Prostate gland (tissue), 2 donors: Measurements from ENCODE around the gene PODXL2. TPM values are rescaled to one million over a fixed set of nuclear protein-coding genes. Genes with fewer than 3 reads are reported as not detected.

Experiments used
- DNase-seq: peaks from one replicate; pipeline ENCODE4 v3.0.0-alpha.2; 2019; ENCODE audit warnings: low spot score
- H3K27ac ChIP-seq, 2 donors: fragments of 200-600 bp; sonication (generic); 2 replicates each; pipeline ENCODE4 v1.5.1; 2017 to 2019
- H3K27me3 ChIP-seq: fragments of 200-600 bp; sonication (generic); replicated peaks from 2 replicates; pipeline ENCODE4 v1.5.1; 2019; ENCODE audit not compliant: insufficient read depth
- H3K36me3 ChIP-seq, 2 donors: fragments of 200-600 bp; sonication (generic); 1 replicate in 1 of 2; 2 replicates in 1 of 2; pipeline versions ENCODE4 v1.5.1 to v1.8.1; 2017 to 2019
- H3K4me1 ChIP-seq: fragments of 200-600 bp; sonication (generic); replicated peaks from 2 replicates; pipeline ENCODE4 v1.5.1; 2019
- H3K4me3 ChIP-seq, 2 donors: fragments of 200-600 bp; sonication (generic); 2 replicates each; pipeline ENCODE4 v1.5.1; 2017 to 2019
- H3K9me3 ChIP-seq: fragments of 200-600 bp; sonication (generic); 2 replicates; pipeline ENCODE4 v1.5.1; 2017
- CTCF ChIP-seq, 4 experiments: fragments of 200-600 bp in 2 of 4; fragments of 450-650 bp in 2 of 4; sonication (generic) in 2 of 4; IDR thresholded peaks; 1 replicate in 3 of 4; 2 replicates in 1 of 4; pipeline ENCODE4 v1.5.1; 2016 to 2019; ENCODE audit warnings: antibody characterized with exemption in 4 of 4, mild to moderate bottlenecking in 2 of 4, moderate library complexity in 2 of 4
- POLR2A ChIP-seq: fragments of 450-650 bp; IDR thresholded peaks from one replicate; pipeline ENCODE4 v1.6.1; 2016; ENCODE audit warnings: antibody characterized with exemption, mild to moderate bottlenecking
- POLR2AphosphoS5 ChIP-seq: sonication (generic); formaldehyde crosslinking; IDR thresholded peaks from one replicate; pipeline ENCODE4 v1.6.1; 2017; ENCODE audit warnings: antibody characterized with exemption
- WGBS: methylation state at CpG from one replicate; pipeline ENCODE4 v1.1.5; 2018; 5-methylcytosine and 5-hydroxymethylcytosine counted together
- intact Hi-C: fragments of 100-400 bp; cut with DNase I; formaldehyde crosslinking; loops from one replicate; pipeline ENCODE4 v1.14.2; 2022
- total RNA-seq, 2 donors: library from RNA; depleted of rRNA; stranded (reverse); fragments of >200 nt; gene quantifications; one replicate each; pipeline ENCODE4 v1.1.0, GENCODE V29; 2016

PODXL2 gene
- total RNA-seq, 2 donors from 2014 or later, result 63.9 to 73.7 TPM

- TF ChIP-seq POLR2AphosphoS5 (no peak), POLR2A (no peak), CTCF (IDR thresholded peaks at IDR 0.05) (no peak)
- Histone ChIP-seq H3K27me3 (no peaks in the 10 kb centered on the region), H3K27ac (no peak overlapping the region), H3K9me3 (no peaks in the 10 kb centered on the region), H3K36me3 (no peaks in the 10 kb centered on the region), H3K4me1 (no peaks in the 10 kb centered on the region), H3K4me3 (no peak overlapping the region)
- intact Hi-C loops, result no loop called here
- no peak for DNase-seq
- WGBS, result 87% methylated on average over 3 of the region's 3 CpGs
Observed at GRCh38 chr3:127637546-127637945, 8.6 kb downstream of the PODXL2 start.

DNA sequence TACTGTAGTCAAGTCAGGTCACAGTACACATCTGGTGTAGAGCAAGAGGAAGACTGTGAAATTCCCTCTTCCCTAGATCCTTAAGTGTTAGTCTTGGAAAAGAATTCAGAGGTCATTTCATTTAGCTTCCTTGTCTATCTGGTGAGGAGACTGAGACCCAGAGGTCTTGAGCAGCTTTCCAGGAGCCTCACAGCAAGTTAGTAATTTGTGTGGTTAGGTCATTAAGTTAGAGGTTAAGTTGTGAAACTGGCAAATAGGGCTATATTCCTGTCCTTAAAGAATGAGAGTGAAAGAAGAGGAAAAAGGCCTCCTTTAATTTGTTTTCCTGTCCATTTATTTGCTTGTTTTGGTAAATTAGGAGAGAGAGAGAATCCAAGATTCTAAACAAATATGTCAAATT is 9.0 kb downstream of the PODXL2 start:
- TF ChIP-seq POLR2A, result no peak
- no peak for TF ChIP-seq CTCF (IDR thresholded peaks at IDR 0.05)
- TF ChIP-seq POLR2AphosphoS5, result no peak

DNA sequence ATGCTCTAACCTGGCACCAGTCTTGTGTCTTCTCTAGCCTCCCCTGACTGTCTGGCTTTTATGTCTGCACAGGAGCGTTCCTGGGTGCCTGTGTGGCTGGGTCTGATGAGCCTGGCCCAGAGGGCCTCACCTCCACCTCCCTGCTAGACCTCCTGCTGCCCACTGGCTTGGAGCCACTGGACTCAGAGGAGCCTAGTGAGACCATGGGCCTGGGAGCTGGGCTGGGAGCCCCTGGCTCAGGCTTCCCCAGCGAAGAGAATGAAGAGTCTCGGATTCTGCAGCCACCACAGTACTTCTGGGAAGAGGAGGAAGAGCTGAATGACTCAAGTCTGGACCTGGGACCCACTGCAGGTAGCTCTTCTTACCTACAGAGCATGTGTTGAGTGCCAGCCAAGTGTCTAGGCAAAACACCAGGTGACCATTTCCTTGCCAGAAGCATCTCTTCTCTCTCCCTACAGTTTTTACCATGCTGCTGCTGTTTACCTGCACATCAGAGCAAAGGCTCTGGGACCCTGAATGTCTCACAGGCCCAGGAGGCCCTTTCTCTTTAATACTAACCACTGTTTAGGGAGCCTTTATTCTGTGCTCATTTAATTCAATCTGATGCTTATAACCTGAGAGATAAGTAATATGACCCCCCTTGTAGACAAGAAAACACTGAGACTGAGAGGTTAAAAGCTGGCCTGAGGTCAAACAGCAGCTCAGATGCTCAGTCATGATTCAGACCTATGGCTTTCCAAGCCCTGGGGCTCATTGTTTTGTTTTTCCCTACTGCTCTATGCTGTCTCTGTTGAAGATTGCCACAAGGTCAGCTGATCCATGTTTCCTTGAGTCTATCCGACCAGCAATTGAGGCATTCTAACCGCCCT is 10.4 kb downstream of the PODXL2 start:
- 86% methylated on average over 5 of the region's 5 CpGs for WGBS
- DNase-seq, result no peak
- Histone ChIP-seq H3K27me3 (no peaks in the 10 kb centered on the region), H3K4me3 (no peak overlapping the region), H3K27ac (no peak overlapping the region), H3K4me1 (no peaks in the 10 kb centered on the region), H3K36me3 (no peaks in the 10 kb centered on the region), H3K9me3 (no peaks in the 10 kb centered on the region)
- TF ChIP-seq CTCF (IDR thresholded peaks at IDR 0.05) (no peak), POLR2A (no peak)
- intact Hi-C loops, result no loop called here

More for the DNA sequence above, 9.0 kb downstream of the PODXL2 start:
- intact Hi-C loops, result no loop called here
- H3K27ac ChIP-seq, result no peak overlapping the region
- no peak for DNase-seq
- H3K9me3 ChIP-seq, result no peaks in the 10 kb centered on the region
- H3K36me3 ChIP-seq, result no peaks in the 10 kb centered on the region
- H3K4me3 ChIP-seq, result no peak overlapping the region
- no peaks in the 10 kb centered on the region for H3K4me1 ChIP-seq
- no peaks in the 10 kb centered on the region for H3K27me3 ChIP-seq

DNA sequence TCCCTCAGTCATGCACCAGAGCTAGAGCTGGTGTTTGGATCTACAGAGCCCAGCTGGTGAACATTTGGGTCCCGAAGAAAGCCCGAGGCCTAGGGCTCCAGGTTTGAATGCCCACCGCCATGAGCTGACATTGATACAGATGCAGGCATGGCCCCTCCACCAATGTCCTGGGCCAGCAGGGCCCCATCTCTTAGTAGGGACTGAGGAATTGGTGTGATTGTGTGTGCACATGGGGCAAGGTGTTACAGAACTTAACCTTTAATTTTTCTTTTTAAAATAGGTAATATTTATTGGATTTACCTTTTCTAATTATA is 11.0 kb downstream of the PODXL2 start:
- WGBS, result 93% methylated on average over 3 of the region's 3 CpGs
- DNase-seq, result no peak
- Histone ChIP-seq H3K27ac (no peak overlapping the region), H3K9me3 (no peaks in the 10 kb centered on the region), H3K4me3 (no peak overlapping the region), H3K36me3 (no peaks in the 10 kb centered on the region), H3K4me1 (no peaks in the 10 kb centered on the region), H3K27me3 (no peaks in the 10 kb centered on the region)
- intact Hi-C loops, result no loop called here
- no peak for TF ChIP-seq POLR2A
- no peak for TF ChIP-seq CTCF (IDR thresholded peaks at IDR 0.05)
- TF ChIP-seq POLR2AphosphoS5, result no peak

- Histone ChIP-seq H3K4me3 (no peak overlapping the region), H3K36me3 (no peaks in the 10 kb centered on the region), H3K27ac (no peak overlapping the region), H3K27me3 (no peaks in the 10 kb centered on the region), H3K9me3 (no peaks in the 10 kb centered on the region), H3K4me1 (no peaks in the 10 kb centered on the region)
- intact Hi-C loops, result no loop called here
- 85% methylated on average over 5 of the region's 5 CpGs for WGBS
- TF ChIP-seq CTCF (IDR thresholded peaks at IDR 0.05), result no peak
- TF ChIP-seq POLR2AphosphoS5, result no peak
- TF ChIP-seq POLR2A, result no peak
- DNase-seq, result no peak
Observed at GRCh38 chr3:127644641-127645370, 15.8 kb downstream of the PODXL2 start.
